GM23248 (cell line): ENCODE measurements around the gene INKA1.

Source experiments
- EZH2 ChIP-seq: fragments of 200-600 bp; sonication (generic); IDR thresholded peaks from 2 replicates; pipeline ENCODE4 v1.6.1; 2018; ENCODE audit warnings: antibody characterized with exemption, mild to moderate bottlenecking; ENCODE audit not compliant: insufficient read depth, poor library complexity, severe bottlenecking
- EZH2phosphoT487 ChIP-seq: fragments of 200-600 bp; sonication (generic); IDR thresholded peaks from 2 replicates; pipeline ENCODE4 v1.6.1; 2018; ENCODE audit warnings: antibody characterized with exemption, moderate library complexity, mild to moderate bottlenecking, low read depth; ENCODE audit not compliant: insufficient read depth

GRCh38 chr3:49788056-49788455 is 15.0 kb upstream of the INKA1 start:
- TF ChIP-seq EZH2 (no peak), EZH2phosphoT487 (no peak)
